RCC 7860 (cell line): ENCODE results near the gene HUS1B.
"Not testable (repeated sequence)": the region's sequence is repeated elsewhere in the genome, so short reads cannot be mapped to it uniquely, and the experiment has no call there.

Experiments used
- DNase-seq: peaks from one replicate; pipeline ENCODE4 v3.0.0-alpha.2; 2015; ENCODE audit warnings: low spot score
- FAIRE-seq: peaks from 2 replicates; lab custom pipeline; 2012; peaks lifted over from hg19 to GRCh38; lab: Jason Lieb, UNC

HUS1B gene

DNA sequence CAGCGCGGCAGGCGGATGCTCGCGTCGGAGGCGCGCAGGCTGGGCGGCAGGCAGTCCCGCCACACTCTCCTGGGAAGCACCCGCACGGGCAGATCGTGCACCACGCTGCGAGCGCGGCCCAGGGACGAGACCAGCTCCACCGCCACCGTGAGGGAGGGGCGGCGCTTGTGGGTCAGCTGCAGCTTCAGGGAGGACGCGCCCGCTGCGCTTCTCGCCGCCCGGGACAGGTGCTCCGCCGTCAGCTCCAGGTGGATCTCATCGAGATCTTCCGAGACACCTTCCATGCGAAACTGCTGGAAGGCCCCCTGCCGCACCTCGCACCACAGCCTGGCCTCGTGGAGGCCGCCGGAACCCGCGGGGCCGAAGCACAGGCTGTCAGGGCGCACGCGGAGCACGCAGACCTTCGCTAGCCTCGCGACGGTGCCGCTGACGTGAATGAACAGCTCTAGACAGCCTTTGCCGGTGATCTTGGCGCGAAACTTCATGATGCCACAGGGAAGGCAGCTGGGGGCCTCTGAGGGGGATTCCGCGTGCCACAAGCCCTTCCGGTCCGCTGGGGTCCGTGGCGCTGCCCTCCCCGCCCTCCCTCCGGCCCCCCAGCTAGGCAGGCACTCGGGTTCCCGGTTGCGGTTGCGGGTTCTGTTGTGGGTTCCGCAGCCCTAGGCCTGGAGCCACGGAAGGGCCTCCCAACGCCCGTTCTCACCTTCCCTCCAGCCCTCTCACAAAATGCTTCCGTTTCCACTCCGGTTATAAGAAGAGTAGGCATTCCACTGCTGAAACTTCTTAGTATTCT lies at the start of gene HUS1B:
HUS1B (minus strand) TSS at position 641 of the 793 bp plus-strand sequence; CDS start at position 485, 156 bp downstream.
- no peak for DNase-seq
- no peak for FAIRE-seq

DNA sequence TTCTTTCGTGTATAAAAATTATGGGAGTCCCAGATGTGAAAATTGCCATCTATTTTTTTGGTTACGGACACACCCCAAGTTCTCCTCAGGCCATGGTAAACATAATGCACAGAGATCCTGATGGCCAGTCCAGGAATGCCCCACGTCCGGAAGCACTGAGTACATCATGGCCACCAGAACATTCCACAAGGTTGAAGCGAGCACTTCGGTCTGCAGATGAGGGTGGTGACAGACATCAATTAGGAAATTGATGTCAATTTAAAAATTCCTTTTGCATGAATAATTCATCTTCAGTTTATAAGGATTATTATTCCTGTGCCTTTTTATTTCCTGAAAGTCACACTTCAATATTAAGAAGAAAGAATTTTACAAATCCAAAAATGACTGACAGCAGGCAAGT lies 49.2 kb upstream of the HUS1B start:
- FAIRE-seq (no peak), DNase-seq (no peak)

DNA sequence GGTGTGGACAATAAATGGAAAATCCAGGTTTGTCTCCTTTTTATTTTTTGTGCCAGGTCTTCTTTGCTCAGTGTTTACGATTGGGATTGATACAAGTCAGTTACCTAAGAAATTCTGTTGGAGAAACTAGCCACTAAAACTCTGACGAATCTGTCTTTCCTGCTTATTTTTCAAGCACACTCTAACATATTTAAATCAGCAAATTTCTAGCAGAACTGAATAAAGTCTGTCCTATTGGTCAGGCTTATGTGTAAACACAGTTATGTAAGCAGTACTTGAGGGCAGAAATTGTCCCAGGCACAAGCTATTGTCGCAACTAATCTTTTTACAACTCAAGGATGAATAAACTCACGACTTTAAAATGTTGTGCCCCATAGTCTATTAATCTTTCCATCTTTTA lies 48.1 kb upstream of the HUS1B start:
- DNase-seq: no peak

DNA sequence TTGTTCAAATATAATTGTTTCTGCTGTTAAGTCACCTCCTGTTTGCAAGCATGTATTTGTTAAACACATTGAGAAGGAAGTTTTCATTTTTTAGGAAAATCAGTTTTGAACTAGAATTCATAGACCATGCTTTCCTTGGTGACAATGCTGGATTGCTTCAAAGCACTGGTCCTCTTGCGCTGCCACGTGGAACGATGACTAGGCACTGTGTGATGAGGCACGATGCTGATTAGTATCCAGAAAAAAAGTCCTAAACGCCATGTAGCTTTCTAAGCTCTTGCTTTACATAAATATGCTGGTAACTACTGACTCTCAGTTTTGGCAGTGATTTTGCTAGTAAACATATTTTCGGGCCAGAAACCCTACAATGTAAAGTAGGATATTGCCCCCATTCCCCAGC lies 47.1 kb upstream of the HUS1B start:
- no peak for FAIRE-seq
- no peak for DNase-seq

More for the DNA sequence above, 48.1 kb upstream of the HUS1B start:
- no peak for FAIRE-seq

DNA sequence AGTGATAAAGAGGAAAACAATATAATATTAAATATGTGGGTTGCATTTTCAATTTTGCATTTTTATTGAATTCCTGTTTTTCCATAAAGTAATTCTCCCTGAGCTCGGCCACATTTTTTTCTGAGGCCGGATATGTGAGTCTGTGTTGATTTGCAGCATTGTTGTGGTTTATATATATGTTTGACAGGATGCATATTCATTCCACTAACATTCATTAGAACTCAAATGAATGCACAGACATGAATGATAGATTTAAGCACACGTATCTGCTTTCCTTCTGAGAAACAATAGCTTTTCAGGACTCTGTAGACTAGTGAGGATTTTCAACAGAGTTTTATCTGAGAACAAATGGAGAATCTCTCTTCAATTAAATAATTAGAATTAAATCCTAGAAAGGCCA lies 46.7 kb upstream of the HUS1B start:
- no peak for DNase-seq
- no peak for FAIRE-seq

DNA sequence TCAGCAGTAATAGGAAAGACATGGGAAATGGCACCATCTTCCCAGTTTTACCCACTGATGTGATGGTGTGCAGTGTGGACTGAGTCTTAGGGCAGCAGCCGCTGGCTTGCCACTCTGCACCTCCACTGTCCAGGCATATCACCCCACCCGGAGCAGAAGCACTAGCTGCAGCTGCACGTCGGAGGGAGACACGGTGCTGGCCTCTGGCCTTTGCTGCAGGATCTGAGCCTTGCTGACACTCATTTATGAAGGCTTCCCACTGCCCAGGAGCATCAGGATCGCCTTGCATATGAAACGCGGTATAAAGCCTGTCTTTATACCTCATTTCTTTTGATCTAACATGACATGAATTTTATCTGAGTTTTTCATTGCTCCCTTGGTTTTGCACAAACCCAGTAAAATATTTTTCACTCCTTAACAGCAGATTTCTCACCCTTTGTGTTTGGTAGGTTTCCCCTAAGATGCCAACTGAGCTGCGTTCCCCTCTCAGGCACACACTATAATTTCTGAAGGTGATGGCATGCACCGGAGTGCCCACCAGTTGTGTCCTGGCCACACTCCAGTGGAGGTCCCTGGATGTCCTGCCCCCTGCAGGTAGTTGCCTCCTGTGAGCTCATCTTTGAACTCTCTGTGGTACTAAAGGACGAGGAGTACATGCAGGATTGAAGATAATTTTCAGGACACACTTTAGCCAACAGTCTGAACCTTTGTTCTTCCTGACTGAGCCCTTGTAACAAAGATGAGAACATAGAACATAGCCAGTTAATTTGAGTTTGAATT lies 45.0 kb upstream of the HUS1B start:
- FAIRE-seq: no peak
- DNase-seq: no peak

DNA sequence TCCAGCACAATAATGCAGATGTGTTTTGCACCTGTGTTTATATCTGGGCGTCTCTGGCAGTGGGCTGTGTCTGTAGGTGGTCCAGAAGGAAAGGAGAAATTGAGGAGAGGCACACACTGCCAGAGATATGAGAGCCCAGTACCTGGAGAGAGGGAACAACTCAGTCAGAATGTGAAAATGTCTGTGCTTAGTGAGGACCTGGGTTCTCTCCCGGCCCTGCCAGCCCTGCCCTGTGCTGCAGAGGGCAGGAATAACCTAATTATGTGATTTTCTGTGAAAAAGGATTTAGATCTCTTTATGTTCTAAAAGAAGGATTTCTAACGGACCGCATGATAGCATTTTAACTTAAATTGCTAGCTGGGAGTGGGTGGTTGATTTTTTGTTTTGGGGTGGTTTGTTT lies 44.3 kb upstream of the HUS1B start:
- FAIRE-seq (no peak), DNase-seq (no peak)

DNA sequence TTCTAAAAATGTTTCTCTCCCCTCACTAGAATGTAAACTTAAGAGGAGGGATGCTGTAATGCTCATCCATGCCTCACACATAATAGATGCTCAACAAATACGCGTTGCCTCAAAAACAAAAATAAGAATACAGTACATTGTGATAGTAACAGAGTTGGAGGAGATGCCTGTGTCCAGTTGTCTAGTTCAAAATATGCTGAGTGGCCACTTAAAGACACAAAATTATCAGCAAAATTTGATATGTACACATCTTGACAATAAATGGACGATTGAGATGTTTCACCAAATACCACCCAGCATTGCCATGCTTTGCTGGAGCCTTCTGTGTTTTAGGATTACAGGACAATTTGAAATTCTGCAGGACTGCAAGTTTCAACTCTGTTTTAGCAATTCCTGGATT lies 43.6 kb upstream of the HUS1B start:
- DNase-seq: no peak

DNA sequence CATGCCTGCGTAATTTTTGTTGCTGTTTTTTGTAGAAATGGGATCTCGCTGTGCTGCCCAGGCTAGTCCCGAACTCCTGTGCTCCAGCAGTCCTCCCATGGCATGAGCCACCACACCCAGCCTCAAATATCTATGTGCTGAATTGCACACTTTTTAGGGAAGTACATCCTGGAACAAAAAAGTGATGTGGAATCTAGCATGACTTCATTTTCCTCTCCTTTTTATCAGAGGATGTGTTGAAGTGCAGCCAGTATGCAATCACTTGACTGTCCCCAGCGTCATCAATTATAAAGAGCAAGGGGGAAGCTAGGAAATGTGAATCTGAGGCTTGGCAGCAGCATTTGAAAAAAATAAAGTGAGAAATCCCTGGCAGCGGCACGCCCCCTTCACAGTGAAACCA lies 42.4 kb upstream of the HUS1B start:
- DNase-seq: no peak
- FAIRE-seq: no peak

More for the DNA sequence above, 43.6 kb upstream of the HUS1B start:
- FAIRE-seq: no peak

DNA sequence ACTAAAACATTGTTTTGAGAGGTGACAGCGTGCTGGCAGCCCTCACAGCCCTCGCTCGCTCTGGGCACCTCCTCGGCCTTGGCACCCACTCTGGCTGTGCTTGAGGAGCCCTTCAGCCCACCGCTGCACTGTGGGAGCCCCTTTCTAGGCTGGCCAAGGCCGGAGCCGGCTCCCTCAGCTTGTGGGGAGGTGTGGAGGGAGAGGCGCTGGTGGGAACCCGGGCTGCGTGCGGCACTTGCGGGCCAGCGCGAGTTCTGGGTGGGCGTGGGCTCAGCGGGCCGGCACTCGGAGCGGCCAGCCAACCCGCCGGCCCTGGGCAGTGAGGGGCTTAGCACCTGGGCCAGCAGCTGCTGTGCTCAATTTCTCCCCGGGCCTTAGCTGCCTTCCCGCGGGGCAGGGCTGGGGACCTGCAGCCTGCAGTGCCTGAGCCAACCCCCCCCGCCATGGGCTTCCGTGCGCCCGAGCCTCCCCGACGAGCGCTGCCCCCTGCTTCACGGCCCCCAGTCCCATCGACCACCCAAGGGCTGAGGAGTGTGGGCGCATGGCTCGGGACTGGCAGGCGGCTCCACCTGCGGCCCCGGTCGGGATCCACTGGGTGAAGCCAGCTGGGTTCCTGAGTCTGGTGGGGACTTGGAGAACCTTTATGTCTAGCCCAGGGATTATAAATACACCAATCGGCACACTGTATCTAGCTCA lies 37.7 kb upstream of the HUS1B start:
- not testable (repeated sequence) for DNase-seq, FAIRE-seq

DNA sequence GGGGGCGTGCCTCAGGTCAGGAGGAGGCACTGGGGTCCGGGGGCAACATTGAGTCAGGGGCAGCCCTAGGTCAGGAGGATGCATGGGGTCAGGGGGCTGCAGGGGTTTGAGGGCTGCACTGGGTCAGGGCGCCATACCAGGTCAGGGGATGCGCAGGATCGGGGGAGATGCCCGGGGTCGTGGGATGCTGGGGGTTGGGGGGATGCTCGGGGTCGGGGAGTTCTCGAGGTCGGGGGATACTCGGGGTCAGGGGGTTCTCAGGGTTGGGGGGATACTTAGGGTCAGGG lies 36.8 kb upstream of the HUS1B start:
- no peak for DNase-seq
- no peak for FAIRE-seq

DNA sequence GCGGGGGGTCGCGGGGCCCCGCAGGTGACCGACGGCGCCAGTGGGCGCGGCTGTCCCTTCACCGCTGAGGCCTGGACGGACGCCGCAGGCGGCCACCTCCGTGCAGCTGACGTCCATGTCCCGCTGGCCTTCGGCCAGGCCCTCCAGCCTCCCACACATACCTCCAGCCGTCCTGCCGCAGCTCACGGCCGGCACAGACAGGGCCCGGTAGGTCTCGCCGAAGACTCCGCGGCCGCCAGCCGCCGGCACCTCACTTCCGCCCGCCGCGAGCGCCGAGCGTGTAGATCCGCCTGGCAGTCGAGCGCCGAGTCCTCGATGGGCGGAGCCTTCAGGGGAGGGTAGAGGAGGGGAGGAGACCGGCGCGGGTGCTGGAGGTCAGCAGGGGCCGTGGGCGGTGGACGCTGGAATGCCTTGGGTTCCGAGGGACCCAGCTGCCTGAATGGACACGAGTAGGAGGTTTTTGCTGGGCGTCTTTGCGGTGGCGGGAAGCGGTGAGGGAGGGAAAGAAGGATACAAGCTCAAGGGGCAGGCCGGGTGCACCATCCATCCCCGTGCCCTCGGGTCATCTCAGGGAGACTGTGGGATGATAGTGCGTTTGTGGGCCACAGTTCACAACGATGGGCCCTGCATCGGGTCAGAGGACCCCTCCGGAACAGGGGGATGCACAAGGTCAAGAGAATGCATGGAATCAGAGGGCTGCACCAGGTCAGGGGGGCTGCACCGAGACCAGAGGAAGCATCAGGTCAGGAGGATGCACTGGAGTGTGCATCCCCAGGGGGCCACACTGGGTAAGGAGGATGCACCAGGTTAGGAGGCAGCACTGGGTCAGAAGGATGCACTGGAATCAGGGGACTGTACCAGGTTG lies 36.2 kb upstream of the HUS1B start, which contains the start of gene EXOC2:
EXOC2 (minus strand) TSS at position 282 of the 865 bp plus-strand sequence. CDS start 55,321 bp downstream, outside the sequence.
- DNase-seq: peak; percentile 64
- FAIRE-seq: no peak

DNA sequence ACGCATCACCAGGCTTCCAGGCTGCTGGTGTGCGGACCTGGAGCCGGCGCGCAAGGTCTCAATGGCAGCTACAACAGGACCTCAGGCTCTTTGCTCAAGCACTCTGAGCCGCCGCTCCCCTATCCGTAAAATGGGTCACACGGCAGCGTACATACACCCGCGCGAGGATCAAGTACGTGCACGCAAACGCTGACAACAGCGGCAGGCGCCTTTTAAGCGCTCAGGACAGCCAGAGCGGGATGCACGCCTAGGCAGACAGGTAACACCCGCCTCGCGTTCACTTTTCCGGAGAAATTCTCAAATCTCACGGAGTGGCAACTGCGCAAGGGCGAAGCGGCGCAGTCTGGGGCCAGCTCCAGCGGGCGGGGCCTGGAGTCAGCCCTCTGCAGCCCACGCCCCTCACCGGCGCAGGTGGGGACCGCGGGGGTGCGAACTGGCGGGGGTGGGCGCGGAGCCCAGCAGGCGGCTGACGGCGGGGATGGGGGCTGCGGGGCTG lies 35.5 kb upstream of the HUS1B start:
- FAIRE-seq: no peak

DNA sequence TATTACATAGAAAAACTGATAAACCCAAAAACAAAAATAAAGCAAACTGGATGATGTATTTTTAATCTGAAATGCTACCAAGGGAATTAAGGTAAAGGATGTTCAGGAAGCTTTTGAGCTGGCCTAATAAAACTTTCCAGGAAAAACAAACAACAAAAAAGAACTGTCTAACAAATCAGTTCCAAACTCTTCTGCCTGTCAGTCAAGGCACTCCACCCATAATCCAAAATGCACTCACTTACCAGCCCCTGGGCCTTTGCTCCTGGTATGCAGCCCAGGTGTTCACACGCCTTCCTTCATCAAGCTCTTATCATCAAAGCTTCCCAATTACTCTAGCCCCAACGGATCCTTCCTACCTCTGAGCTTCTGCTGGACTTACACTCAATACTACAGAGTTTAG lies 32.3 kb upstream of the HUS1B start:
- no peak for FAIRE-seq
- DNase-seq: no peak

More for the DNA sequence above, 35.5 kb upstream of the HUS1B start:
- DNase-seq: peak; percentile 28

DNA sequence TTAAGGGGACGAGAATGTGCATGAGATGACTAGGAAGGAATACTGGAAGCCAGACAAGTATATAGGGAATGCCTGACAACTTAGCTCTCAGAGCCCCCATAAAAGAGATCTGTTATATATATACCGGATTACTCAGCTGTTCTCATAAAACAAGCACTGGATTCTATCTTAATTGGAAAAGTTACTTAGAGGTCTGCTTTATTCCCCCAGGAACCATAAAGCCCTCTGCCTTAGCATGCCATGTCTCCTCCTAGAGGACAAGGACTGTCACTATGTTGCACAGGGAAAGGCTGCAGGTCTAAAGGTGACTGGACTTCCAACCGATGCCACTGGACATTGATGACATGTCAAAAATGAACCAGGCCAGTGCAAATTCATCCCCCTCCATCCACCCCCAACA lies 29.6 kb upstream of the HUS1B start:
- DNase-seq (no peak), FAIRE-seq (no peak)

DNA sequence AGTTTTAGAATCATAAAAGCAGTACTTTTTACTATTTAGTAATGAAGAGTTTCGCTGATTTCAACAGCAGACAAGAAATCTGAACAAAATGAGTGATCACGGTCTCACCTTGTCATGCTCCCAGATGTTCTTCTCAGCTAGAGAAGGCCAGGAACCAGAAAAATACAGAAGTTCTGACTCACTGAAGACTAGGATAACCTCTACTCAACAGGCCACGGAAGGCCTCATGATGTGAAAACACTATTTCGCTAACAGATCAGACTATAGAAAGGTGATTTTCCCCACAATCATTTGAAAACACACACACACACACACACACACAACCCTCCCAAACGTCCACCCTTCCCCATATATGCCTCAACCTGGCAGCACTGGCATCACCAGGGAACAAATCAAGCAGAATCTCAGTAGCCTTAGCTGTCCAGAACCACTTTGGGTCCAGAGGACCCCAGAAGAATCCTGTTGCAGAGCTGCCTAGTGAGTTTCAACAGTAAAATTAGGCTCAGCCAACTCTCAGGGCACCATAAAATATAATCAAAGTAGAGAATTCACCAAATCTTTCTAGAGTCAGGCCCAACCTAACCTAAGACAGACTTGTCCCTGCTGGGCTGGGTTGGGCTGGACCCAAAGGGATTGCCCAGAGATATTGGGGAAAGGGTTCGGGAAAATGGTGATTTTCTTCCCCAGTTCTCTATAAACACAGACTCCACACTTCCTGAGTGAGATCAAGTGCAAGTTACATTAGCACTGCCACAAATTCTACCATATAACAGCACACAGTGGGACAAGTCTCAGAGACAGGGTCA lies 28.1 kb upstream of the HUS1B start:
- DNase-seq (peak; percentile 52), FAIRE-seq (peak; percentile 61)

DNA sequence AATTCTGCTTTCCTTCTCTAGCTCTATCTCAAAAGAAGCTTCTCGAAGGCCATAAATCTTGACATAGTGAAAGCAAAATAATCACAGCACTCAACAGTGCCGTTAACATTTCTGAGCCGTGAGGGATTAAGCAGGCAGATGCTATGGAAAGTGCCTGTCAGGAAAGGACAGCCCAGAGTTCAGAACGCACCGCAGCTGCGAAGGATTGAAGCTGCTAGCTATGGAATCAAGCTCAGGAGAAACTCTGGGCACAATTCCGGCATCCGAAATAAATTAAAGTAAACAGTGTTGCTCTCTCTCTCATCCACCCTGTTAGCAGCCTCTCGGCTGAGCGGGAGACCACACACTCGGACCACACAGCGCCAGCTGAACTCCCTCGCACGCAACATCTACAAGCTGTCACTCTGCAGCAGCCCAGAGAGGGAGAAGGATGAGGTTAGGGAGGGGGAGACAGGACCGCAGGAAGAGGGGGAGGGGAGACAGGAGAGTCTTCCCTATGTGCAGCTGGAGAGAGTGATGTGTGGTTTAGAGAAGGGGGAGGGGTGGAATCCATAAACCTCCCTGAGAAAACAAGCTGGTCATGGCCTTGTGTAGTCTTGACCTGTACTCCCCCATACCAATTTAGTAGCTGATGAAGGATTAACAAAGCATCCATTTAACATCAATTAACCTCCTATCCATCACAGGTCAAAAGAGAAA lies 27.0 kb upstream of the HUS1B start:
- no peak for FAIRE-seq

DNA sequence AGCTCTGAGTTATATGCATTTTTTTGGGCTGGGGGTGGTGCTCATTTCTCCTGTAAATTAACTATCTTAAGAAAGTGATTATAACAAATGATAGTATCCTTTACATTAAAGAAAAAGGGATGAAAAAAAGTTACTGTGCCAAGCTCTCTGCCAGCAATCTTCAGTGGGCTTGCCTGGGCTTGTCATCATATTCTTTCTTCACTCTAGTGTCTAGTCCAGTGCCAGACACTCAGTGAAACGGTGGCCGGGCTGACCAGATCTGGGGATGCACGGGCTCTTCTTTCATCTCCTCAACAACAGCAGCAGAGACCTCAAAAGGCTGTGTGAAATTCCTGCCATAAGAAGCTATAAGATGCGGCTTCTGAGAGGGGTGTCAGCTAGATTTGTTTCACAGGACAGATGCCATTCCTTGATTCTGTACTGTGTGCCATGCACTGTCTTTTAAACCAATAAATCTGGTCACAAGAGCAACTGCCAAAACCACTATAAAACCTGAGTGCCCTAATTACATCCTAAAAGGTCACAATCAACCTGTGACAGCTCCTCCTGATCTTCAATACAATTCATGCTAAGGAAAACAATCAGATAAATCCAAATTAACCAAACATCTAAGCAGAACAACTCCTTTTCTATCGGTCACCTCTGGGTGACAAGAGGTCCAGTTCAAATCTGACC lies 23.9 kb upstream of the HUS1B start:
- FAIRE-seq: no peak
- no peak for DNase-seq

More for the DNA sequence above, 27.0 kb upstream of the HUS1B start:
- peak; percentile 62 for DNase-seq
